Measurements from ENCODE around the gene FUT8.

DNA sequence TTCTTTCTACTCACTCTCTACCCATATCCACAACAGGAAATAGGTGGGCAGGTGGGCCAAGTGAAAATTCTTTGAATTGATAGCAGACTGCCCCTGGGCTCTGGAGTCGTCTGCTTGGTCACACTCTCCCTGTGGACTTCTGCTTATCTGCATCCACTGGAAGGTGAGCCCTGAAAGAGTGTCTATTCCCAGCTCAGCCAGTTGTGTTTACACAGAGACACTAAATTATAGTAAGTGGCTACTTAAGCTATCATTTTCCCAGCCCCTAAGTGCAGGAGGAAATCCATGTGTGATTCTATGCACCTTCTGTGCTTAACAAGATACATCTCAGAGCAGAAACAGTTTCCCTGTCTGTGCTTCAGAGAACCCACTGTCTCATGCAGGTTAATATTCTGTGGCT, 338.4 kb downstream of the FUT8 start:
- TF ChIP-seq, protein P1, sequence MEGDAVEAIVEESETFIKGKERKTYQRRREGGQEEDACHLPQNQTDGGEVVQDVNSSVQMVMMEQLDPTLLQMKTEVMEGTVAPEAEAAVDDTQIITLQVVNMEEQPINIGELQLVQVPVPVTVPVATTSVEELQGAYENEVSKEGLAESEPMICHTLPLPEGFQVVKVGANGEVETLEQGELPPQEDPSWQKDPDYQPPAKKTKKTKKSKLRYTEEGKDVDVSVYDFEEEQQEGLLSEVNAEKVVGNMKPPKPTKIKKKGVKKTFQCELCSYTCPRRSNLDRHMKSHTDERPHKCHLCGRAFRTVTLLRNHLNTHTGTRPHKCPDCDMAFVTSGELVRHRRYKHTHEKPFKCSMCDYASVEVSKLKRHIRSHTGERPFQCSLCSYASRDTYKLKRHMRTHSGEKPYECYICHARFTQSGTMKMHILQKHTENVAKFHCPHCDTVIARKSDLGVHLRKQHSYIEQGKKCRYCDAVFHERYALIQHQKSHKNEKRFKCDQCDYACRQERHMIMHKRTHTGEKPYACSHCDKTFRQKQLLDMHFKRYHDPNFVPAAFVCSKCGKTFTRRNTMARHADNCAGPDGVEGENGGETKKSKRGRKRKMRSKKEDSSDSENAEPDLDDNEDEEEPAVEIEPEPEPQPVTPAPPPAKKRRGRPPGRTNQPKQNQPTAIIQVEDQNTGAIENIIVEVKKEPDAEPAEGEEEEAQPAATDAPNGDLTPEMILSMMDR (IDR thresholded peaks at IDR 0.05; ENCODE audit: borderline replicate concordance, extremely low read depth, low read length, poor library complexity, severe bottlenecking): no peak
- TF ChIP-seq EZH2 (IDR thresholded peaks at IDR 0.05; ENCODE audit: borderline replicate concordance, low read depth, low read length, severe bottlenecking): no peak

Data from DND-41 (cell line).